ENCODE results near the gene DYNAP. TPM values are rescaled to one million over a fixed set of nuclear protein-coding genes. Genes with fewer than 3 reads are reported as not detected.

DYNAP gene
- total and polyA plus RNA-seq, 10 of the 15 experiments (the other 5 are each of a cell fraction or from before 2014, with no cell fraction given) = not detected

GRCh38 chr18:54611816-54612215 is 20.8 kb downstream of the DYNAP start (continued):
- TF ChIP-seq EED (IDR thresholded peaks at IDR 0.05; ENCODE audit: low read depth) = no peak

DNA sequence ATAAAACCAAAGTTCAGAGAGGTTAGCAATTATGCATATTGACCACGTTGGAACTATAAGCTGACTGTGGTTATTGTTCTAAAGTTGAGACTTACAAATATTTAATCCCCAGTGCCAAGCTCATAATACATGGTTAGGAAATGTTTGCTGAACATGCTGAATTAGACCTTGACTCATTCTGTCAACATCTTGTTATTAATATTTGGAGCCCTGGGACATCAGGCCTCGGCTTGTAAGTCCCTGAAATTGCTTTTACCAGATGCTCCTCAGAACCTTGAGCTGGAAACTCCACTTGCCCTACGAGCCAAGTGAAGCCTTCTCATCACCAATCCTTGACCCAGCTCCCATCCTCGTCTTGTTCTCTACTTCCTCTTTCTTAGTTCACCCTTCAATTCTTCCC is 21.2 kb downstream of the DYNAP start:
- H4K20me1 ChIP-seq (ENCODE audit: control insufficient read depth, insufficient read depth) = no peaks in the 10 kb centered on the region
- intact Hi-C loops (cut with micrococcal nuclease; ENCODE audit: unreplicated experiment) = no loop called here
- SMC1A ChIA-PET (ENCODE audit: uncharacterized antibody, unreplicated experiment) = interaction anchor here (1.9 kb wide), 1 partner anchor 10 kb away, joined by 7 read pairs; no protein-coding TSS in a partner anchor

GRCh38 chr18:54613174-54613573 is 22.1 kb downstream of the DYNAP start:
- ChIA-PET RAD21 (ENCODE audit: unreplicated experiment) (no interaction called here), SMC1A (ENCODE audit: uncharacterized antibody, unreplicated experiment) (interaction anchor here (1.9 kb wide), 1 partner anchor 11 kb away, joined by 7 read pairs; no protein-coding TSS in a partner anchor), CTCF (no interaction called here), POLR2A (no interaction called here)
- Histone ChIP-seq H3K27ac (ENCODE audit: control insufficient read depth, insufficient read depth) (no peak overlapping the region), H3K9ac (ENCODE audit: control insufficient read depth, insufficient read depth, low read length) (no peak overlapping the region), H4K20me1 (ENCODE audit: control insufficient read depth, insufficient read depth) (no peaks in the 10 kb centered on the region), H2AFZ (ENCODE audit: control insufficient read depth, low read depth, low read length) (no peak overlapping the region), H3K79me2 (ENCODE audit: control insufficient read depth, insufficient read depth, low read length) (no peaks in the 10 kb centered on the region), H3K4me2 (ENCODE audit: control insufficient read depth, insufficient read depth) (no peak overlapping the region), H3K9me3 (replicated peaks; ENCODE audit: control insufficient read depth, insufficient read depth, low read length) (no peaks in the 10 kb centered on the region), H3K4me1 (ENCODE audit: control insufficient read depth, insufficient read depth, low read length) (no peaks in the 10 kb centered on the region), H3K4me3 (no peak overlapping the region), H3K27me3 (replicated peaks in 1 of 2; ENCODE audit: control insufficient read depth in 2 of 2, insufficient read depth in 2 of 2, low read length in 1 of 2) (no peaks in the 10 kb centered on the region), H3K36me3 (ENCODE audit: control insufficient read depth in 2 of 2, insufficient read depth in 2 of 2, low read length in 1 of 2) (no peaks in the 10 kb centered on the region)
- DNase-seq (ENCODE audit: low read depth, low spot score) (no peak), FAIRE-seq (no peak), ATAC-seq (no peak)
- WGBS (ENCODE audit: insufficient coverage, insufficient replicate concordance, low lambda C conversion rate, missing lambda C conversion rate) = 8% methylated on average over 4 of the region's 4 CpGs
- intact Hi-C loops (cut with micrococcal nuclease; ENCODE audit: unreplicated experiment) = no loop called here
- no TSS peak for BruUV-seq (replicated peaks)
- in situ Hi-C loops (cut with MboI) = no loop called here
- no peak for TF ChIP-seq CEBPB (IDR thresholded peaks at IDR 0.05; ENCODE audit: borderline replicate concordance in 1 of 2, low read depth in 2 of 2, low read length in 2 of 2)
- no peak for TF ChIP-seq CREB1 (IDR thresholded peaks at IDR 0.05; ENCODE audit: low read depth)
- TF ChIP-seq, protein P1, sequence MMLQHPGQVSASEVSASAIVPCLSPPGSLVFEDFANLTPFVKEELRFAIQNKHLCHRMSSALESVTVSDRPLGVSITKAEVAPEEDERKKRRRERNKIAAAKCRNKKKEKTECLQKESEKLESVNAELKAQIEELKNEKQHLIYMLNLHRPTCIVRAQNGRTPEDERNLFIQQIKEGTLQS (IDR thresholded peaks at IDR 0.05; ENCODE audit: borderline replicate concordance, extremely low read depth, low read depth, low read length) = no peak
- TF ChIP-seq E2F8 (IDR thresholded peaks at IDR 0.05; ENCODE audit: low read depth, partially characterized antibody) = no peak
- no peak for TF ChIP-seq CBFB (IDR thresholded peaks at IDR 0.05; ENCODE audit: low read depth)
- no peak for TF ChIP-seq ZBTB33 (IDR thresholded peaks at IDR 0.05)
- no peak for TF ChIP-seq GABPA (IDR thresholded peaks at IDR 0.05; ENCODE audit: low read depth)
- TF ChIP-seq NR2C1 (IDR thresholded peaks at IDR 0.05) = no peak
- no peak for TF ChIP-seq NBN (IDR thresholded peaks at IDR 0.05)
- no peak for TF ChIP-seq ZBED1 (IDR thresholded peaks at IDR 0.05; ENCODE audit: borderline replicate concordance)

More for the DNA sequence above, 21.2 kb downstream of the DYNAP start:
- Histone ChIP-seq H3K4me2 (ENCODE audit: control insufficient read depth, insufficient read depth) (no peak overlapping the region), H3K4me3 (no peak overlapping the region), H2AFZ (ENCODE audit: control insufficient read depth, low read depth, low read length) (no peak overlapping the region), H3K4me1 (ENCODE audit: control insufficient read depth, insufficient read depth, low read length) (no peaks in the 10 kb centered on the region), H3K9me3 (replicated peaks; ENCODE audit: control insufficient read depth, insufficient read depth, low read length) (no peaks in the 10 kb centered on the region), H3K9ac (ENCODE audit: control insufficient read depth, insufficient read depth, low read length) (no peak overlapping the region), H3K27ac (ENCODE audit: control insufficient read depth, insufficient read depth) (no peak overlapping the region), H3K27me3 (replicated peaks in 1 of 2; ENCODE audit: control insufficient read depth in 2 of 2, insufficient read depth in 2 of 2, low read length in 1 of 2) (no peaks in the 10 kb centered on the region), H3K79me2 (ENCODE audit: control insufficient read depth, insufficient read depth, low read length) (no peaks in the 10 kb centered on the region), H3K36me3 (ENCODE audit: control insufficient read depth in 2 of 2, insufficient read depth in 2 of 2, low read length in 1 of 2) (no peaks in the 10 kb centered on the region)
- no peak for DNase-seq (ENCODE audit: low read depth, low spot score)
- ChIA-PET CTCF (no interaction called here), RAD21 (ENCODE audit: unreplicated experiment) (no interaction called here), POLR2A (no interaction called here)
- TF ChIP-seq MEF2A (IDR thresholded peaks at IDR 0.05; ENCODE audit: insufficient read depth, low read depth, low read length) (no peak), ZNF274 (IDR thresholded peaks at IDR 0.05; ENCODE audit: insufficient read depth, insufficient read length) (no peak), LARP7 (IDR thresholded peaks at IDR 0.05) (no peak), PAX5 (IDR thresholded peaks at IDR 0.05; ENCODE audit: borderline replicate concordance, low read depth, low read length) (no peak)
- WGBS (ENCODE audit: insufficient coverage, insufficient replicate concordance, low lambda C conversion rate, missing lambda C conversion rate) = 0% methylated on average over 4 of the region's 4 CpGs
- in situ Hi-C loops (cut with MboI) = no loop called here
- FAIRE-seq = no peak
- BruUV-seq (replicated peaks) = no TSS peak
- ATAC-seq = no peak
